A673 (cell line): ENCODE measurements around the gene DNAH8. TPM values are rescaled to one million over a fixed set of nuclear protein-coding genes. Genes with fewer than 3 reads are reported as not detected.

Experiments used
- BruUV-seq: library from RNA; stranded (reverse); fragments of 400-500 nt; replicated peaks from 2 replicates; lab custom pipeline; 2021; lab: Mats Ljungman, UMichigan
- CTCF ChIA-PET: fragments of 300-600 bp; sonication (Branson Sonifier 250); formaldehyde crosslinking; loops from one replicate; lab custom pipeline; 2022; ENCODE audit warnings: antibody characterized with exemption; lab: Charles Lee
- POLR2A ChIA-PET: fragments of 300-600 bp; sonication (Branson Sonifier 250); formaldehyde crosslinking; loops from one replicate; lab custom pipeline; 2022; ENCODE audit warnings: antibody characterized with exemption; ENCODE audit not compliant: low non-redundant PET; lab: Charles Lee
- DNase-seq: peaks from one replicate; pipeline ENCODE4 v3.0.0-alpha.2; 2015; ENCODE audit warnings: low spot score
- H3K27ac ChIP-seq: fragments of 200-600 bp; sonication (generic); 2 replicates; pipeline ENCODE4 v1.5.1; 2016; ENCODE audit warnings: mixed run types, low read depth, mild to moderate bottlenecking, mixed read lengths, antibody characterized with exemption, low read length; ENCODE audit not compliant: poor library complexity, severe bottlenecking
- H3K27me3 ChIP-seq: fragments of 200-600 bp; sonication (generic); replicated peaks from 2 replicates; pipeline ENCODE4 v1.6.1; 2017; ENCODE audit warnings: mixed run types, low read depth, mild to moderate bottlenecking, mixed read lengths, antibody characterized with exemption, low read length; ENCODE audit not compliant: insufficient read depth, poor library complexity
- H3K36me3 ChIP-seq: fragments of 200-600 bp; sonication (generic); 2 replicates; pipeline ENCODE4 v1.6.1; 2016; ENCODE audit warnings: mixed run types, mild to moderate bottlenecking, mixed read lengths, antibody characterized with exemption, low read length; ENCODE audit not compliant: insufficient read depth, poor library complexity, severe bottlenecking
- H3K4me1 ChIP-seq: fragments of 200-600 bp; sonication (generic); 2 replicates; pipeline ENCODE4 v1.6.1; 2017; ENCODE audit warnings: mixed run types, mild to moderate bottlenecking, mixed read lengths, antibody characterized with exemption, low read length; ENCODE audit not compliant: insufficient read depth, poor library complexity, severe bottlenecking
- H3K4me3 ChIP-seq: fragments of 200-600 bp; sonication (generic); 2 replicates; pipeline ENCODE4 v1.5.1; 2016; ENCODE audit warnings: low read depth, mixed run types, mild to moderate bottlenecking, mixed read lengths, low read length; ENCODE audit not compliant: poor library complexity, severe bottlenecking
- H3K9me3 ChIP-seq: fragments of 200-600 bp; sonication (generic); 2 replicates; pipeline ENCODE4 v1.6.1; 2016; ENCODE audit warnings: mixed run types, low read depth, mild to moderate bottlenecking, mixed read lengths, antibody characterized with exemption, low read length; ENCODE audit not compliant: poor library complexity, severe bottlenecking
- EZH2 ChIP-seq: fragments of 200-600 bp; sonication (generic); IDR thresholded peaks from 2 replicates; pipeline ENCODE4 v1.6.1; 2017; ENCODE audit warnings: borderline replicate concordance, low read depth, mild to moderate bottlenecking, mixed read lengths, antibody characterized with exemption, low read length; ENCODE audit not compliant: poor library complexity, severe bottlenecking
- intact Hi-C: fragments of 100-400 bp; cut with micrococcal nuclease; formaldehyde crosslinking; loops from one replicate; pipeline ENCODE4 v1.10.0; 2022; ENCODE audit not compliant: unreplicated experiment
- total RNA-seq: library from RNA; stranded (reverse); gene quantifications from 2 replicates; pipeline ENCODE4 v1.2.3, GENCODE V29; 2021
- TF ChIP-seq, protein P1 (sequence below): fragments of 300-800, 200-600 bp; sonication (generic); conservative IDR thresholded peaks from 2 replicates; pipeline ENCODE4 v1.5.1; 2017; ENCODE audit warnings: low read depth, mild to moderate bottlenecking, antibody characterized with exemption, low read length, moderate library complexity, mixed read lengths

The DNAH8 gene
- total RNA-seq, 1 experiment from 2014 or later: not detected

DNA sequence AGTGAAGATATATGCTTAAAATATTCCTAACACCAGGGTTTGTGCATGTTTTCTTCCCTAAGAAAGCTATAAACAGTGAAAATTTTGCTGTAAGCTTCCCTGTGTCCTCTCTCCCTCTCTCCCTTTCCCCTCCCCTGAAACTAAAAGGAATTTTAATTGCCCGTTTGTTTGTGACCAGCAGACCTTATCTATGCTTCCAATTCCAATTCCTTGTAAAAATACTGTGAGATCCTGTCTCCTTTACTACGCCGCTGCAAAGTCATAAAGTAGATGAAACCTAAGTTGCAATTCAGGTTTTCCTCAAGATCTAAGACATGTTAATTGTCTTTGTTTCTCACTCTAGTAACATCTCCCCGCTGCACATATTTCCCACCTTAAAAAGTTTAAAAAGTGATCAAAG, 82.3 kb downstream of the DNAH8 start:
- ChIA-PET POLR2A (no interaction called here), CTCF (no interaction called here)
- H3K4me3 ChIP-seq: no peak overlapping the region
- no peaks in the 10 kb centered on the region for H3K27me3 ChIP-seq
- no TSS peak for BruUV-seq
- H3K36me3 ChIP-seq: no peaks in the 10 kb centered on the region
- H3K27ac ChIP-seq: no peak overlapping the region
- no peaks in the 10 kb centered on the region for H3K9me3 ChIP-seq
- no peaks in the 10 kb centered on the region for H3K4me1 ChIP-seq
- DNase-seq: no peak
- TF ChIP-seq EZH2: no peak
- TF ChIP-seq, protein P1, sequence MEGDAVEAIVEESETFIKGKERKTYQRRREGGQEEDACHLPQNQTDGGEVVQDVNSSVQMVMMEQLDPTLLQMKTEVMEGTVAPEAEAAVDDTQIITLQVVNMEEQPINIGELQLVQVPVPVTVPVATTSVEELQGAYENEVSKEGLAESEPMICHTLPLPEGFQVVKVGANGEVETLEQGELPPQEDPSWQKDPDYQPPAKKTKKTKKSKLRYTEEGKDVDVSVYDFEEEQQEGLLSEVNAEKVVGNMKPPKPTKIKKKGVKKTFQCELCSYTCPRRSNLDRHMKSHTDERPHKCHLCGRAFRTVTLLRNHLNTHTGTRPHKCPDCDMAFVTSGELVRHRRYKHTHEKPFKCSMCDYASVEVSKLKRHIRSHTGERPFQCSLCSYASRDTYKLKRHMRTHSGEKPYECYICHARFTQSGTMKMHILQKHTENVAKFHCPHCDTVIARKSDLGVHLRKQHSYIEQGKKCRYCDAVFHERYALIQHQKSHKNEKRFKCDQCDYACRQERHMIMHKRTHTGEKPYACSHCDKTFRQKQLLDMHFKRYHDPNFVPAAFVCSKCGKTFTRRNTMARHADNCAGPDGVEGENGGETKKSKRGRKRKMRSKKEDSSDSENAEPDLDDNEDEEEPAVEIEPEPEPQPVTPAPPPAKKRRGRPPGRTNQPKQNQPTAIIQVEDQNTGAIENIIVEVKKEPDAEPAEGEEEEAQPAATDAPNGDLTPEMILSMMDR: no peak
- intact Hi-C loops: no loop called here

GRCh38 chr6:38799529-38800184, 84.5 kb downstream of the DNAH8 start:
- no peak overlapping the region for H3K4me3 ChIP-seq
- ChIA-PET CTCF (no interaction called here), POLR2A (no interaction called here)
- no peaks in the 10 kb centered on the region for H3K9me3 ChIP-seq
- intact Hi-C loops: no loop called here
- no peaks in the 10 kb centered on the region for H3K36me3 ChIP-seq
- no peak for DNase-seq
- H3K4me1 ChIP-seq: no peaks in the 10 kb centered on the region
- peaks cover 17% of the 10 kb centered on the region for H3K27me3 ChIP-seq
- TF ChIP-seq, protein P1: no peak
- no peak for TF ChIP-seq EZH2
- BruUV-seq: no TSS peak
- no peak overlapping the region for H3K27ac ChIP-seq

DNA sequence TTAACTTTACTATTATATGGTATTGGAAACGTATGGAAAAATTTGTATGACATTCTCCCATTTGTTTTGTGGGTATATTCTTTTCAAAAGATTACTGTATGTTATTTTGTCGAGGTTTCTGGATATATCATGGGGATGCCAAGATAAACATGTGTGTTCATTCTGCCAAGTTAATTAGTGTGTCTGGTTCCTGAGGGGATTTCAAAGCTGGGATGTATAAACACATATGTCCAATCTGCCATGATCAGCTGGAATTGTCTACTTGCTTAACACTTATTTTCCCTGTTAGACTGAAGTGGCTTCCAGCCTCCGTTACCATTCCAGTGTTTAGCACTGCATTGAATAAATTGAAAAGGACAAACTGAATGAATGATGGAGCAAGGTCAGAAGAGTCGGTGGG, 86.2 kb downstream of the DNAH8 start:
- Histone ChIP-seq H3K9me3 (no peaks in the 10 kb centered on the region), H3K4me3 (no peak overlapping the region), H3K4me1 (no peaks in the 10 kb centered on the region), H3K27ac (no peak overlapping the region), H3K27me3 (peaks cover 27% of the 10 kb centered on the region), H3K36me3 (no peaks in the 10 kb centered on the region)
- intact Hi-C loops: no loop called here
- DNase-seq: no peak
- CTCF ChIA-PET: no interaction called here
- BruUV-seq: no TSS peak
- TF ChIP-seq, protein P1: no peak
- no peak for TF ChIP-seq EZH2
- POLR2A ChIA-PET: no interaction called here
